ENCODE data around the gene PTPRN2.

Gene PTPRN2

DNA sequence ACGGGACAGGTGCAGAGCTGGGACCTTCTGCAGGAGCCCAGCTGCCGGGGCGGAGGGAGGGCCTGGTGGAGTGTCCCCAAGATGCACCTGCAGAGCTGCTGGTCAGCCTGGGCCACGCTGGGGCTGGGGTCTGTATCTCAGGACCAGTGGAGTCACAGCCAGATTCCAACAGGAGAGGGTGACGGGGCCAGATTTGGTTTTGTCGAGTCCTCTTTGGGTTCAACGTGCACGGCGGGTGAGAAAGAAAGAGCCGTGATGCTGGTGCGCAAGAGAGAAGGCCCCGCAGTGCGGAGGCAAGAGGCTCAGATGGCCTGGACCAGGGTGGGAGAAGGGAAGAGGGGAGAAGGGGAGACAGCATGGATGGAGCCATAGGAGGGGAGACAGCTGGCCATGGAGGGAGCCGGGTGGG is 462.9 kb downstream of the PTPRN2 start:
- DNase-seq: no peak

GRCh38 chr7:158123753-158124152 is 463.9 kb downstream of the PTPRN2 start:
- no peak for DNase-seq

DNA sequence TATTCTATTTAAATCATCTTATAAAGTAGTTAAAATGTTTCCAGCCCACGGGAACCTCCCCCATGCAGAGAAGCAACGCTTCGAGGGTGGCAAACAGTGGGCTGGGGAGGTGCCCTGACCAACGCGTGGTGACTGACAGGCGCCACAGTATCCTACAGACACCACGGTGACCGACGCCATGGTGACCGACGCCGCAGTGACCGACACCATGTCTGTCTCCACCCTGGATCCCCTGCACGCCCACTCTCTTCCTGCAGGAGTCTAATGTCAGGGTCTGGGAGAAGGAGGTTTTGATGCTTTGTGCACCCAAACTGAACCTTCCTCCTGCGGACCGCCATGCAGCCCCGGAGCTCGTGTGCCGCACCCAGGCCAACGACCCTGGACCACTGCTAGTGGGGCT is 464.4 kb downstream of the PTPRN2 start:
- no peak for DNase-seq

GRCh38 chr7:158121441-158122045 is 466.1 kb downstream of the PTPRN2 start:
- DNase-seq: no peak

- DNase-seq: no peak
Measured at GRCh38 chr7:158120716-158121115, 466.9 kb downstream of the PTPRN2 start.

DNA sequence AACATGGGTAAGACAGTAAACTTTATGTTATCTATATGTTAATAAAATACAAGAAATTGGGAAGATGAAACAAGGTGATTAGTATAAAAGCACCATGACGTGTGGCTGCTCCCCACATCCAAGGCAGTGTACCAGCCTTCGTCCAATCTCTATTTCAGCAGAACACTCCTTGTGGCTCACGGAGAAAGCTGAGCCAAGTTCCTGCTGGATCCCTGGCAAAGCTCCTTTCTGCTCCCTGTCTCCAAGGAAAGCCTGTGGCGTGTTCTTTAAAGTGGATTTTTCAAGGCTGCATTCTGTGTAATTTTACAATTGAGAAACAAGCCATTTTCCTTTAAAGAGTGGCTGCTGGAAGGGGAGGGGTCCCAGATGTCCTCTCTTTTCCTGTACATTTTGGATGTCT is 467.3 kb downstream of the PTPRN2 start:
- no peak for DNase-seq

- no peak for DNase-seq
Measured at GRCh38 chr7:158117341-158118222, 470.0 kb downstream of the PTPRN2 start.

DNA sequence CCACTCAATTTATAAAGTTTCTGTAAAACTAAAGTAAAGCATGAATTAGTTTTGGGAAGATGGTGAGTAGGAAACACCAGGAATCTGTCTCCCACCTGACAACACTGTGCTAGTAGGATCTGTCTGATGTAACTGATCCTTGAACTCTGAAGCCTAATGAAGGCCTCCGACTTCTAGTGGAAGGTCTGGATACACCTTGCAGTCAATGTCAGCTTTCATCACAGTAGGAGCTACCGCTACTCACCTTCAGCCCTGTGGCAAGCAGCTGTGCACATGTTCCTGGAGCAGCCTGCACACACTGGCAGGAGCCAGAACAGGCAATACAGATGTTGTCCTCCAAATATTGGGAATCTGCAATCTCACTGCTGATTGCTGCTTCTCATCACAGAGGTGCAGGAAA is 471.4 kb downstream of the PTPRN2 start:
- no peak for DNase-seq

DNA sequence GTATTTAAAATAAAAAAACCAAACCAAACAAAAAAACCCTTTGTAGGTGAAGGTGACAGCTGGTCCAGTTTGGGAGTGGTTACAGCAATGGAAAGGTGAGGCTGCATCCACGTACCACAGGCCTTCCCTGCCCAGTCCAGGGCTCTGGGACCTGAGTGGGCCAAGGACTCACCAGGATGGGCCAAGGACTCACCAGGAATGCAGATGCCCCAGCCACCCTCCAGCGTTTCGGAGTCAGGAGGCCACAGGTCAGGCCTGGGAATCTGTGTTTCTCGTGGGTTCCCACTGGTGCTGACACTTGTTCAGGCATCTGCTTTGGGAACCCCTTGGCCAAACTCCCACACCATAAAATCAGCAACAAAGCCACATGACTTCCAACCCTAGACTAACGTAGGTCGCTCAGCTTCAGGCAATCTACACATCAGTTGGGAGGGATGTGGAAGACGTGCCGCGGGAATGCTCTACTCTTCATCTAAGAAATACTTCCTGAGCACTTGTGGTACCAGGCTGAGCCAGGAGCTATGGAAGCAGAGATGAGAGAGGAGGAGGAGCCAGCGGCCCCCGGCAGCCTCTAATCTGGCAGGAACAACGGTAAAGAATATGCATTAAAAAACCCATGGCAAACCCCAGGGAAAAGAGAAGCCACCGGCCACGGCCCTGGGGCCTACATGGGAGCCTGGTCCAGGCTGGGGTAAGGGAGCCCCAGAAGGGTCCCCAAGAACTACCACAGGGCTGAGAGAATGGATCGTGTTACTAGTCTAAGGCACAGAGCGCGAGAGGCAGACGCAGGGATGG is 473.4 kb downstream of the PTPRN2 start:
- no peak for DNase-seq

GRCh38 chr7:158113321-158114025 is 474.1 kb downstream of the PTPRN2 start:
- DNase-seq: no peak

DNA sequence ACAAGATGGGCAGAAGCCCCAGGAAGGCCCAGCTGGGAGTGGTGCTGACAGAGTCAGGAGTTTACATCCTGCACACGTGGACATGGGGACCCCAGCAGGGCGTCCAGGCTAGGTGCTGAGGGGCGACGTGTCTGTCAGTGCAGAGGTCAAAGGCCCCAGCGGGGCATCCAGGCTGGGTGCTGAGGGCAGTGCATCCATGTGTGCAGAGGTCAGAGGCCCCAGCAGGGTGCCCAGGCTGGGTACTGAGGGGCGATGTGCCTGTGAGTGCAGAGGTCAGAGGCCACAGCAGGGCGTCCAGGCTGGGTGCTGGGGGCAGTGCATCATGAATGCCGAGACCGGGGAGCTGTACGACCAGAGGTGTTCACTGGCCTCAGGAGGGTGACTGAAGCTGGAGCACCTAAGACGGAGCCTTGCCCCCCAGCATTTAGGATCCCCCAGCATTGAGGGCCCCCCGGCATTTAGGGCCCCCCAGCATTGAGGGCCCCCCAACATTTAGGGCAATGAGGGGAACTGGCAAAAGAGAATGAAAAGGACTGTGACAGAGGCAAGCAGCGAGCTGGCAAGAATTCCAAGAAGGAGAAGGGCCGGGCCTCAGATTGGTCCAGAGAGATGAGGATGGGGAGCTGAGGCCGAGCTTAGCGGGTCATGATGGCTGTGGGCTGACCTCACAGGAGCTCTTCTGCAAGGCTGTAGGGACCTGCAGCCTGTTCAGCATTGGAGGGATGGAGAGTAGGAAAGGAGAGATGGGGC is 474.9 kb downstream of the PTPRN2 start:
- no peak for DNase-seq

DNA sequence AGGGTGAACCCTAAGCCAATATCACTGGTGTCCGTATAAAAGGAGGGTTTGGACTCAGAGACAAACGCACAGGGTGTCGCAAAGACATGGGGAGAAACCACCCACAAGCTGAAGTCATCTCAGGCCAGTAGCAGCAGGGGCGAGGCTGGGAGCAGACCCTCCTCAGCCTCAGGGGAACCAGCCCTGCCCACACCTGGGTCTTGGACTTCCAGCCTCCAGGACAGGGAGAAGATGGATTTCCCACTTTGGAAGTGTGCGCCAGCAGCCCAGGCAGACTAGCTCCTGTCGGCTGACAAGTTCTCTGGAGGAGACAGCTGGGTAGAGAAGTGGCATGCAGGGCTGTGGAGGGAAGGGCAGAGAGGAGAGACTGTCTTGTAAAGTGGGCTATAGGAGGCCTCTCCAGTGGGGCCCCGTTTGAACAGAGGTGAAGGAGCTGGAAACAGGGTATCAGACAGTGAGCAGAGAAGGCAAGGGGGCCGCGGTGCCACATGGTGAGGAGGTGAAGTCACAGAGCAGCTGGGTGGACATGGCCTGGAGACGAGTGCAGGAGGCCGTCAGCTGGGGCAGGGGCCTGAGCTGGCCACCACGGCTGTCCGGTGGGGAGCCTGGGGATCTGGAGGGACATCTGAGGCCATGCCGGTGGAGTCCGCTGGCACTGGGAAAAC is 475.6 kb downstream of the PTPRN2 start:
- no peak for DNase-seq

GRCh38 chr7:158111049-158111751 is 476.4 kb downstream of the PTPRN2 start:
- no peak for DNase-seq

DNA sequence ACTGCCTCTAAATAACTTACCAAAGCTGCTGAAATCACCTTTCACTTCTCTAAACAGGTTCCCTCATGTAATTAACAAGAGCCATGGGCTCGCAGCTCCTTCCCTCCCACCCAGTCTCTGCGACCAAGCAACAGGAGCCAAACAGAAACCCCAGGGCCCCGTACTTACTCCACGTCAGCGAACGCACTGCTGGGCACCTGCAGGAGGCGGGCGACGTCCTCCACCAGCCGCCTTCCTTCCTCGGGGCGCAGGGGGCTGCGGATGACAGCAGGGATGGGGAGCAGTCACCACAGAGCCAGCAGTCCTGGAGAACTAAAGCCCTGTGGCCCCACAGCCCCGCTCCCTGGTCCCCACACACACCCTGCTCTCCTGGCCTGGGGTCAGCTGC is 477.0 kb downstream of the PTPRN2 start:
- no peak for DNase-seq

DNA sequence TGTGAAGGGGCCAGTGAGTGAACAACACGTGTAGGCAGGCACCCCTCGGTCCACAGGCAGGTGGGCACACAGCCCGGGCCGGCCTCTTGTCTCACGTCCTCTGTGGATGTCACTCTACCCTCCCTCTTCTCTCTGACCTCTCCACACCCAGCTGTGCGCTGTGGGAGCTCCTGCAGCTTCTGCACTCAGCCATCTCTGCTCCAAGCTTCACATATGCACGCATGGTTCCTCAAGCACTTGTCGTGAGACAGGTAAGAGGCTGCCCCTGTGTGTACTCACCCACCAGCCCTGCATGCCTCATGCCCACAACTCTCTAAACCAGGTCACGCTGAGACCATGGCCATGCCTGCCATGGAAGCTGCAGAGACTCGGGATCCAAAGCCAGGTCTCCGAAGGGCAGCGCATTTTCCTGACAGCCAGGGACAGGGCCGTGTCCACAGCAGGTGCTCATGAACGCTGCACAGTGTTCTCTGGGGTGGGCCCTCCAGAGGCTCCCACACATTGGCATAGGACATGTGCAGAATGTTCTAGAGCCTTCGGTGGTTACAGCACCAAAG is 477.5 kb downstream of the PTPRN2 start:
- no peak for DNase-seq

DNA sequence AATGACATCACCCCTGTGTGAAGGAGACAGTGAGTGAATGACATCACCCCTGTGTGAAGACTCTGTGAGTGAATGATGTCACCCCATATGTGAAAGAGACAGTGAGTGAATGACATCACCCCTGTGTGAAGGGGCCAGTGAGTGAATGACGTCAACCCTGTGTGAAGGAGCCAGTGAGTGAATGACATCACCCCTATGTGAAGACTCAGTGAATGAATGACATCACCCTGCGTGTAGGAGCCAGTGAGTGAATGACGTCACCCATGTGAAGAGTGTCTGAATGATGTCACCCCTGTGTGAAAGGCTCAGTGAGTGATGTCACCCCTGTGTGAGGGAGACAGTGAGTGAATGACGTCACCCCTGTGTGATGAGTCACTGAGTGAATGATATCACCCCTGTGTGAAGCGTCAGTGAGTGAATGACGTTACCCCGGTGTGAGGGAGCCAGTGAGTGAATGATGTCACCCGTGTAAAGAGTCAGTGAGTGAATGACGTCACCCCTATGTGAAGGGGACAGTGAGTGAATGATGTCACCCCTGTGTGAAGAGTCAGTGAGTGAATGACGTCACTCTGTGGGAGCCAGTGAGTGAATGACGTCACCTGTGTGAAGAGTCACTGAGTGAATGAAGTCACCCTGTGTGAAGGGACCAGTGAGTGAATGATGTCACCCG is 478.1 kb downstream of the PTPRN2 start:
- no peak for DNase-seq

DNA sequence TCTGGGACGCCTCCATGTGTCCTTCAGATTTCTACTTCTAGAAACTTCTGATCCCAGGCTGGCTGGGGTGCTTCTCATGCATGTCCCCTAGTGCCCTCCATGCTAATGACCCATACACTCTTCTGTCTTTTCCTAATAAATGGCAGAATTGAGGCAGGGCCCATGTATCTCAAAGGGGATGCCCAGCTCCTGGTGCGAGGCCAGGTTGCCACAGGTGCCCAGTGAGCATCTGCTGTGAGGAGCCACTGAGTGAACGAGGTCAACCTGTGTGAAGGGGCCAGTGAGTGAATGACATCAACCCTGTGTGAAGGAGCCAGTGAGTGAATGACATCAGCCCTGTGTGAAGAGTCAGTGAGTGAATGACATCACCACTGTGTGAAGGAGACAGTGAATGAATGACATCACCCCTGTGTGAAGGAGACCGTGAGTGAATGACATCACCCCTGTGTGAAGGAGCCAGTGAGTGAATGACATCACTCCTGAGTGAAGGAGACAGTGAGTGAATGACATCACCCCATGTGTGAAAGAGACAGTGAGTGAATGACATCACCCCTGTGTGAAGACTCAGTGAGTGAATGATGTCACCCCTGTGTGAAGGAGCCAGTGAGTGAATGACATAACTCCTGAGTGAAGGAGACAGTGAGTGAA is 478.9 kb downstream of the PTPRN2 start:
- no peak for DNase-seq

DNA sequence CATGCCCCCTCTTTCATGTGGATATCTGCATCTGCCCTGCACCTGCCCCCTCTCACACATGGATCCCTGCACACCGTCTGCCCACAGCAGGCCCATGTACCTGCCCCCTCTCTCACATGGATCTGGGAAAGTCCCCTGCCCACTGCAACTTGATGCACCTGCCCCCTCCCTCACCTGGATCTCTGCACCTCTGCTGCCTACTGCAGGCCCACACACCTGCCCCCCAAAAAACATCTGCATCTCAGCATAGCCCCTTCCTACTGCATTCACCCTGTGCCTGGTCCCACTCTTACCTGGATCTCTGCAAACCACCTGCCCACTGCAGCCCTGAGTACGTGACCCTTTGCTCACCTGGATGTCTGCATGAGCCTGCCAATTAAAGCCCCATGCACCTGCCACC is 479.8 kb downstream of the PTPRN2 start:
- DNase-seq: no peak

- DNase-seq: no peak
Measured at GRCh38 chr7:158106272-158106671, 481.4 kb downstream of the PTPRN2 start.

- no peak for DNase-seq
Measured at GRCh38 chr7:158103378-158103777, 484.2 kb downstream of the PTPRN2 start.
